Left renal pelvis (tissue), 4 donors: Measurements from ENCODE around the gene ALAD. TPM values are rescaled to one million over a fixed set of nuclear protein-coding genes. Genes with fewer than 3 reads are reported as not detected.
"Not testable (repeated sequence)": the region's sequence is repeated elsewhere in the genome, so short reads cannot be mapped to it uniquely, and the experiment has no call there.

Experiments
- DNase-seq, 4 donors: peaks; one replicate each; pipeline ENCODE4 v3.0.0-alpha.2; 2013; ENCODE audit warnings: low read depth in 4 of 4, low spot score in 3 of 4
- polyA plus RNA-seq, 4 donors: library from polyadenylated mRNA; unstranded; fragments of 120-200 nt; gene quantifications; one replicate each; pipeline ENCODE4 v1.2.1, GENCODE V29; 2013; ENCODE audit not compliant: insufficient read length in 4 of 4

Gene ALAD
- polyA plus RNA-seq, 4 donors, result 35.8 to 50.7 (median 42.2) TPM

GRCh38 chr9:113399646-113400200 is 1.4 kb downstream of the ALAD start:
- no peak for DNase-seq

- DNase-seq, result no peak
Measured at GRCh38 chr9:113398796-113399195, 2.3 kb downstream of the ALAD start.

- no peak for DNase-seq
Measured at GRCh38 chr9:113397203-113397631, 3.9 kb downstream of the ALAD start.

GRCh38 chr9:113395000-113395861 is 5.9 kb downstream of the ALAD start:
- no peak for DNase-seq

GRCh38 chr9:113393281-113393680 is 7.8 kb downstream of the ALAD start:
- no peak for DNase-seq

- DNase-seq, result no peak
Measured at GRCh38 chr9:113391917-113392316, 9.2 kb downstream of the ALAD start.

- DNase-seq, result no peak
Measured at GRCh38 chr9:113390192-113390960, 10.7 kb downstream of the ALAD start.

GRCh38 chr9:113389451-113389850 is 11.6 kb downstream of the ALAD start:
- DNase-seq, result no peak

- DNase-seq, result no peak
Measured at GRCh38 chr9:113388833-113389232, 12.3 kb downstream of the ALAD start.

GRCh38 chr9:113387560-113388230 is 13.4 kb downstream of the ALAD start:
- DNase-seq, result no peak

- no peak for DNase-seq
Measured at GRCh38 chr9:113386571-113387393, 14.3 kb downstream of the ALAD start.

- no peak for DNase-seq
Measured at GRCh38 chr9:113381909-113382411, 19.1 kb downstream of the ALAD start.

GRCh38 chr9:113381441-113381840 is 19.6 kb downstream of the ALAD start:
- DNase-seq, result not testable (repeated sequence)

- DNase-seq, result no peak
Measured at GRCh38 chr9:113380869-113381378, 20.2 kb downstream of the ALAD start.

GRCh38 chr9:113379829-113380210 is 21.3 kb downstream of the ALAD start:
- DNase-seq, result not testable (repeated sequence)

GRCh38 chr9:113379094-113379828 is 21.8 kb downstream of the ALAD start:
- DNase-seq, result not testable (repeated sequence)

- DNase-seq, result peak in 1 of 4 donors; percentile 72
Measured at GRCh38 chr9:113376634-113377567, 24.2 kb downstream of the ALAD start, which contains the start of gene HDHD3. TSS of gene HDHD3 (minus strand) at chr9:113376986. CDS start at chr9:113374354, 2,632 bp downstream.
